HG02798 (cell line): Measurements from ENCODE around the gene PDE1C.

Source experiments
- ATAC-seq: cut with Tn5 transposase; IDR thresholded peaks from one replicate; pipeline ENCODE4 v1.9.1; 2021; ENCODE audit warnings: mild to moderate bottlenecking; ENCODE audit not compliant: unreplicated experiment, poor library complexity

PDE1C gene

GRCh38 chr7:31955021-31955420, 115.2 kb downstream of the PDE1C start:
- no peak for ATAC-seq

GRCh38 chr7:31954500-31954899, 115.7 kb downstream of the PDE1C start:
- ATAC-seq = no peak

GRCh38 chr7:31953432-31953831, 116.8 kb downstream of the PDE1C start:
- ATAC-seq = no peak

- peak; percentile 38 for ATAC-seq
Observed at GRCh38 chr7:31950091-31950755, 120.0 kb downstream of the PDE1C start.

GRCh38 chr7:31948029-31948428, 122.2 kb downstream of the PDE1C start:
- peak; percentile 68 for ATAC-seq

- ATAC-seq = no peak
Observed at GRCh38 chr7:31940167-31940566, 130.0 kb downstream of the PDE1C start.

GRCh38 chr7:31939076-31939475, 131.1 kb downstream of the PDE1C start:
- ATAC-seq = no peak

- ATAC-seq = no peak
Observed at GRCh38 chr7:31938650-31939049, 131.6 kb downstream of the PDE1C start.

- ATAC-seq = no peak
Observed at GRCh38 chr7:31937982-31938381, 132.2 kb downstream of the PDE1C start.

- no peak for ATAC-seq
Observed at GRCh38 chr7:31935124-31936054, 134.8 kb downstream of the PDE1C start.

- ATAC-seq = no peak
Observed at GRCh38 chr7:31934551-31934950, 135.7 kb downstream of the PDE1C start.

- ATAC-seq = no peak
Observed at GRCh38 chr7:31933481-31933880, 136.7 kb downstream of the PDE1C start.

GRCh38 chr7:31926991-31927584, 143.1 kb downstream of the PDE1C start:
- no peak for ATAC-seq

- ATAC-seq = no peak
Observed at GRCh38 chr7:31925753-31926454, 144.3 kb downstream of the PDE1C start.

GRCh38 chr7:31924251-31924650, 146.0 kb downstream of the PDE1C start:
- no peak for ATAC-seq

GRCh38 chr7:31922848-31923247, 147.4 kb downstream of the PDE1C start:
- ATAC-seq = no peak

- ATAC-seq = no peak
Observed at GRCh38 chr7:31921047-31921446, 149.2 kb downstream of the PDE1C start.

GRCh38 chr7:31919678-31920369, 150.4 kb downstream of the PDE1C start:
- no peak for ATAC-seq

GRCh38 chr7:31918706-31919393, 151.4 kb downstream of the PDE1C start:
- no peak for ATAC-seq
